GM19372 (cell line): Measurements from ENCODE around the gene HTR3D.
"Not testable (repeated sequence)": the region's sequence is repeated elsewhere in the genome, so short reads cannot be mapped to it uniquely, and the experiment has no call there.

Source experiments
- ATAC-seq: cut with Tn5 transposase; IDR thresholded peaks from one replicate; pipeline ENCODE4 v1.9.1; 2021; ENCODE audit warnings: mild to moderate bottlenecking, low read depth, moderate library complexity; ENCODE audit not compliant: unreplicated experiment

The HTR3D gene, protein sequence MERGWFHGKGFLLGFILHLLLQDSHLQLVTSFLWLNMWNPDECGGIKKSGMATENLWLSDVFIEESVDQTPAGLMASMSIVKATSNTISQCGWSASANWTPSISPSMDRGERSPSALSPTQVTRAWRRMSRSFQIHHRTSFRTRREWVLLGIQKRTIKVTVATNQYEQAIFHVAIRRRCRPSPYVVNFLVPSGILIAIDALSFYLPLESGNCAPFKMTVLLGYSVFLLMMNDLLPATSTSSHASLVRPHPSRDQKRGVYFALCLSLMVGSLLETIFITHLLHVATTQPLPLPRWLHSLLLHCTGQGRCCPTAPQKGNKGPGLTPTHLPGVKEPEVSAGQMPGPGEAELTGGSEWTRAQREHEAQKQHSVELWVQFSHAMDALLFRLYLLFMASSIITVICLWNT

DNA sequence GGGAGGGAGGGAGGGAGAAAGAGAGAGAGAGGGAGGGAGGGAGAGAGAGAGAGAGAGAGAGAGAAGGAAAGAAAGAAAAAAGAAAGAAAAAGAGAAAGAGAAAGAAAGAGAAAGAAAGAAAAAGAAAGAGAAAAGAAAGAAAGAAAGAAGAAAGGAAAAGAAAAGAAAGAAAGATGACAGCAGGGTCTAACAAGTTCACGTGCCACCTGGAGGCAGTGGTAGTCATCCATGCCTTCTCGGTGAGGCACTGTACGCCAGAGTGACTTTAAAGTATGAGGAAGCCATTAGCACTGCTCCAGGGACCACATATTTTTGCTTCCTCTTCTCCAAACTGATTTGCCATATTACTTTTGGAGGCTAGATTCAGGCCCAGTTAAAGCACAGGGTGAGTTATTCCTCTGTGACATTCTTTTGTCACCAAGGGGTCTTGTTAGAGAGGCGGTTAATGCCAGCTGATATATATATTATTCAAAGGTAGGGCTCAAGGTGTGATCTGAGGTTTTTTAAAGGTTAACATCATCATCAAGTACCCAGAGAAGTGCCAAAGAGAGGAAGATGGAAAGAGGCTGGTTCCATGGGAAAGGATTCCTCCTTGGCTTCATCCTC, at the start of gene HTR3D:
HTR3D (plus strand) TSS at position 556 of the 606 bp plus-strand sequence; CDS start at position 556, 0 bp downstream.
- ATAC-seq: no peak

DNA sequence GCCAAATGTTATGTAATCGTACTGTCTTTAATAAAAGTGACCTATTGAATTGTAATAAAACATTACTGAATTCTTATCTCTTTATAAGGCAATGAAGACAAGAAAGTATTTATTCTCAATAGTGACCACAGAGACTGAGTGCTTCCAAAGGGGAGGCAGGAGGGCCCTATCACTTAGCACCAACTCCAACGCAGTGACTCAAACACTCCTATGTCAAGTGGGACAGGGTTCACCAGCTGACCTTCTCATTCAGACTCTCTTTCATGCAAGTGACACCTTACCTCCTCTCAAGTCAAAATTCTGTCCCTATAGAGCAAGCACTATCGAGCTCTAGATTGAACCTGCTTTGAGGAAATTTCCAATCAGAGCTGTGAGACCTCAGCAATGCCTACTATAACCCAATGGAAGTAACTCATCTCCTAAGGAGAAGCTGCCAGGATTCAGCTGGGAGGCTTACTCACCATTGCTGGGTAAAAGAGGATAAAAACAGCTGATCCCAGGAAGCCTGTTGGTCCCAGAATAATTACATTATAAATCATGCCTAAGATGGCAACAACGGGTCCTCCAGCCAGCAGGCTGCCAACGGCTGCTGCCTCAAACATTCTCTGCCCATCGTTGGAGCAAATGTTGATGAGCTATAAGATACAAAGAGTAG, 49.4 kb upstream of the HTR3D start:
- no peak for ATAC-seq

DNA sequence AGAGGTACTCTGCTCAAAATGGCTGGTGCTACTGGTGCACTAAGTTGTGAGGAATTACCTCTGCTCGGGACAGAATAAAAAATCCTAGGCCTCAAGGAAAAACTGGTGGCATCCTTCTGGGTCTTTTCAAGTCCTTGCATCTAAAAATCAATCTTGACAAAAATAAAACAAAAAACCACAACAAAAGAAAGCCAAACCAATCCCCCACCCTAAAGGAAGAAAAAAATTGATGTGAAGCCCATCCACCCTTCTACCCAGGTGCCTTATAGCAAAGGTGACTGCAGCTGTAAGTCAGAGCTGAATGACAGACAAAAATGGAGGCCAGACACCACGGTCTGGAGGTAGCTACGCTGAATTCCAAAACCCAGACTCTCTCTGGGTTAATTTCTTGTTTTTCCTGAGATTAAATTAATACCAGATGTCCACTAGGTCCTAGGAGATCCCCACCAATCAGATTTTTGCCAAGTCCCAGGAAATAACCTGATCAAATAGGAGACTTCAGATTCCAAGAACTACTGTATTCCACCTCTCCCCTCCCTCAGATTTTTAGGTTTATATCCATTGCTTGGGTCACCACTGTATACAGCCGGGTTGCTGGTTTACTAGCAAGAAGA, 47.3 kb upstream of the HTR3D start:
- ATAC-seq: no peak

DNA sequence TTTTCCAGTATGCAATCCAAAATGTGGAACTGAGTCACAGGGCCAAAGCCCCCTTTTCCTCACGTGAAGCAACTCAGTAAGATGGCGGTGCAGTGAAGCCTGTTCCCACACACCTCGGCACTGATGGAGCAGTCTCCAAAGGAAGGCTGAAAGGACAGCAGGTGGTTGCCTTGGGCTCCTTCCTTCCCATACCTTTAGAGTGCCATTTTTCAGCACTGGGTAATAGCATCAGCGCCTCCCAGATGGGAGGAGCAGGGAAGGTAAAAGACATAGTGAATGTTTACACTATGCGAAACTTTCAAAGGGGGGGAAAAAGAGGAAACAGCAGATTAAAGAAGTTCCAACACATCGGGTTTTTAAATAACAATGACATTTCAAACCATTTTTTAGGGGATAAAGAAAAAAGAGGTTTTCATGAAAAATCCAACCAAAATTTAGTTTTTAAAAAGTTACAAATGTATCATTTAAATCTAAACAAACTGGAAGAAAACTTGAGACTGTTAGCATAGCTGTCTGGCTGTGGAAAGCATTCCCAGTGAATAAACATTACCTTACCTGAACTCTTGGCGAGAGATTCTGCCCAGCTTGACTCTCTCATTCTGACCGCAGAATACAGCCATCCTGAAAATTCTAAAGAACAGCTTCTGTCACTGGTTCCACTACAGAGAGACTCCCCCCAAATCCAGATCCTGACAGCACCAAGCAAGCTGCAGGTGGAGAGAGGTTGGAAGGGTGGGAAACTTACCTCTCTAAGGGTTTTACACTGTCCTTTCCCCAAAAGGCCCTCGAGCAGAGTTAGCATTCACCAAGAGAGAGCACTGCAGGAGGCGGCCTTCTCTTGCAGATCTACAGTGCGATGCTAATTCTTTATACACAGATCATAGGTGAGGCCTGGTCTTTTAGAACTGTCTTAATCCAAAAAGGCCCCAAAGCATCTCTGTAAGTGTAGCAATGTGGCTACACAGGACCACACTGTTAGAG, 46.5 kb upstream of the HTR3D start:
- ATAC-seq: no peak

DNA sequence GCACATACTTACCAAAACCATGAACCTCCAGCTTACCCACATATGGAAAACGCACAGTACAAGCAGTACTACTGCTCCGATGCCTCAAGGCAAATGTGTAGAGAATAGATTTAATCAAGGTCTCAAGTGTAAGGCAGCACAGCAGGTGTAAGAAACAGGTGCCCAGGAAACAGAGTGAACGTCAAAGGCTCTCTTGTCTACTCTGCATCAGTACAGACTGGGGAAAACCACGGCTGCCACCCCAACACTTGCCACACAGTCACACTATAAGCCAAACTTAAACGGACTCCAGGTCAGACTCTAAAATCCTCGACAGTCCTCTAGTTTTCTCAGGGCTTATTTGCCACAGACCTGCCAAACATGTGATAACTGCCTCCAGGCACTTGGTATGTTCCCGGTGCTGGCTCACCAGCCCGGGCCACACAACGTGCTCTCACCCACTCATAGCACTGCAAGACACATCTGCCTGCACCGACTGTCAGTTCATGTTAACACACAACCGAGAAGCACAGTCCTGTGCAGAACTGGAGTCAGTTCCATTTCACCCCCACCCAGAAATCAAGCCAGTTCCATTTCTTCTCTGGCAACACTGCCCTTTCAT, 44.4 kb upstream of the HTR3D start:
- no peak for ATAC-seq

DNA sequence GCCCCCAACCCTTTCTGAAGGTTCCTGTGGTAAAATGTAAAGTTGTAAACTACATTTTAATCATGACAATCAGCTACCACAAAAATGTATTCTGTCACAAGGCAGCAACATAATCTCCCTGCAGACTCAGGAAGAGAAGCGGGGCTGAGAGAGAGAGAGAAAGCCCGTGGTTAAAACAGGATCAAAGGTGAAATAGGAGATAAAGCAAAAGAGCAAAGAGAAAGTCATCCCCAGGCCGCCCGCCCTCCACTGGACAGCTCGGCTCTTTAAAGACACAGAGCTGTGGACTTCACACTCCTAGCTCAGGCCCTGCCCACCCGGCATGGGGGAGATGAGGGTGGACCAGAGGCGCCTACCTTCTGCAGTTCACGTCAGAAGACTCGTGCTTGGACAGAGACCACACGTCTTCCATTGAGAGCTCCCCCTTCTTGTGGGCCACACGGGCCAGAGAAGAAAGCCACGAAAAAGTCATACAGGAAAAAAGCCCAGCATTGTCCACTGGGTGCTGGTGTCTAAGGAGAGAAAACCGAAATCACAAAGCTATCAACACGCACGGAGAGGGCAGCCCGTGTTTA, 43.2 kb upstream of the HTR3D start:
- ATAC-seq: no peak

DNA sequence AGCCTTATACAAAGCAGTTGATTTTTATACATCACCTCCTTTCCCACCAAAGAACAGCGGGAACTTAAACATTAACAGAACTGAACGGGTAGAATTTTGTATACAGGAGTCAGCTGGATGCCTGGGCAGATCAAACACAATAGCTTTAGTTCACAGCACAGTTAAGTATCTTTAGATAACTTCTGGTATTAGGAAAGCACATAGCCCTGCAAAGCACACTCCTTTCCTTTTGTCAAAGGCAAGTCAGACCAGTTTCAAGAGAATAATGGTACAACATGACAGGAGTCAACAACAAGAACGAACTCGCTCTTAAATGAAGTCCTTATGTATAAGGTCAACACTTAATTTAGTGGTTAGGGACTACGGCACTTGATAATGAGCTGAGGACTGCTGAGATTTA, 40.1 kb upstream of the HTR3D start:
- no peak for ATAC-seq

DNA sequence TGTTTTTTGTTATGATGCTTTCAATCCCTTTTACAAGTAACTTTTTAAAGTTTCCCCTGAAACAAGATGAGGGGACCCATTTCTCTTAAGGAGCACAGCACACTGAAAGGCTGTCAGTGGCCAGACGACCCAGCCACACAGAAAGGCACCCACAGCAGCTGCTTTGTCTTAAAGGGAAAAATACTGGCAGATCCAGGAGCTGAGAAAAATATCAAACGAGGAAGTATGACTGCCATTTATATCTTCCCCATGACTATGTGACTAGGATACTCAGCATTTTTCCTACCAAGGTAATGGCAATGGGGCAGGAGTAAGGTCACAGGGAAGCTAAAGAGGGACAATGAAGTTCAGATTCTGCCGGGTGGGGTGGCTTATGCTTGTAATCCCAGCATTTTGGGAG, 29.8 kb upstream of the HTR3D start:
- no peak for ATAC-seq

DNA sequence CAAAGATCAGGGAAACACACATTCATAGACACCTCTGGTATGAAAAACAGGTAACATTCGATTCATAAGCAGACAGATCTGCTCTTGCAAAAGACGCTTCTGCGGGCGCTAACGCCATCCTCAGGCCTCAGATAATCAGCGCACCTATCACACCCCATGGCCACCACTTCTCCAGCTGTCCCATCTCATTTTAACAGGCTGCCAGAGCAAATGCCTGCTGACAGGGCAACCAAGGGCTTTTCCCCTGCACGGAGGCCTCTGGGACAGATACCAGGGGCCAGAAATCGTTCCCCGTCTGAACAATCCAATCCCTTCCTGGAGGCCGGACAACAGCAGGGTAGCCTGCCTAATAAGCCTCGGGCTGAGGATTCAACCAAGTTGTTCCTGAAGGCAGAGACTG, 29.1 kb upstream of the HTR3D start:
- no peak for ATAC-seq

DNA sequence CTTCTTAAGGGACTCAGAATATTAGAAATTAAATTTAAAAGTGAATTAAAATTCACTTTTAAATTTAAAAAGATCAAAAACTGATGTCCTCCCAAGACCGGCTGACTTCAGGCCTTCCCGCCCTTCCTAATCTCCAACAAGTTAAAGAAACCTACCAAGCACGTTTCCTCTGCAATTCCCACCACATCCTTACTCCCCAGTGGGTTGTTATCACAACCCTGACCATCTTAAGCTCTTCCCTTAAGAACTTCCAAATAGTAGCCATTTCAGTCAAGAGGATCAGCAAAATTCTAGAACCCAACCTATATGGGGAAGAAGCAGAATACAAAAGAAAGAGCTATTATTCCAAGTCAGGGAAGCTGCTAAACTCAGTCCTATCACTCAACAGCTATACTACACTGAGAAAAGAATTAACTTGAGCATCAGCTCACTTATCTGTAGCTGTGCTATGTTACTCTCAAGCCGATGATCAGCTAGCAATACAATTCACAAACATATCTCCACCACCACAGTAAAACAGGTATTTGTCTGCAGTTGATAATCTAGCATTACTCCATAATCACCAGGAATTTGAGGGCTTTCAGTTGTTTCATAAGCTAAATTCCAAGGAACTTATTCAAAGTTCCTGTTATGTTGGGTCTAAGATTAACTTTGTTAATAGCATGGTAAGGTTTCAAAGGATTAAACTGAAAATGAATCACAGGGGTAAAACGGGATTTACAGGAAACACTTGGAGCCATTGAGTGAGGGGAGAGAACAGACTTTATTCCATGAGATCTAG, 28.2 kb upstream of the HTR3D start:
- ATAC-seq: no peak

DNA sequence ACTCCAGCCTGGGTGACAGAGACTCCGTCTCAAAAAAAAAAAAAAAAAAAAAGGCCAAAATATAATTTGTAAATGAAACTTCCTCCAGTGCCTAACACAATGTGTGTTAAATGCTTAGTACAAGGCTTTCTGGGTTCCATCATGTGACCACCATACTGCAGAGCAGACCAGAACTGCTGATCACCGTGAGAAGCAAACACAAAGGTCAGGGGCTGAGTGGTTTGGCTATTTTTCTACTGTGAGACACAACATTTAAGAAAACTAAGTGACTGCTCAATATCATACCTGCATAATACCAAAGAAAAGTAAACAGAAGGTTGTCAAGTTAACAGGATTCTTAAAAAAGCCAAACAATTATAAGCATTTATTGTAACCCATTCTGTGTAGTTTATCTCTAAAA, 27.1 kb upstream of the HTR3D start:
- ATAC-seq: no peak

DNA sequence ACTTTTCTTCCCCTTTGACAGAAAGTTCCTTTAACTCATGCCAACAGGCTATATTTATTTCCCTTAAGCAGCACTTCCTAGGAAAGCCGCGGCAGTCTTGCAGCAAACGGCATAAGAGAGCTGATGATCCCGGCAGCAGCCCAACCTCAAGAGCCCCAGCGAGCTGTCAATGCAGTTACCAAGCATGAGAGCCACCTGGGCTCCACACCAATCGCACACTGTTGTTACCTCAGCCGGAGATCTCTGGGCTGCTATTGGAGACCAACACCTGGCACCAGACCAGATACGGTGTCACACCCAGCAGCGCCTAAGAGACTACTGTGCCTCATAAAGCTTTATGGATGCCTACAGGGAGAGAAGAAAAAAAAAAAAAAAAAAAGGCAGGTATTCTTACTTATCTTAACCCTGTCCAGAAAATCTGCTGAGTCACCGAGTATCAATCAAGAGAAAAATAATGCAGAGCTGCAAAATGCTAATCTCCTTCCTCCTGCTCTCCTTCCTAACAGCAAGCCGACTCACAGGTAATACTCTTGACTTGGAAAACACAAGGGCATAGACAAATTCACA, 25.5 kb upstream of the HTR3D start:
- ATAC-seq: peak; percentile 75

DNA sequence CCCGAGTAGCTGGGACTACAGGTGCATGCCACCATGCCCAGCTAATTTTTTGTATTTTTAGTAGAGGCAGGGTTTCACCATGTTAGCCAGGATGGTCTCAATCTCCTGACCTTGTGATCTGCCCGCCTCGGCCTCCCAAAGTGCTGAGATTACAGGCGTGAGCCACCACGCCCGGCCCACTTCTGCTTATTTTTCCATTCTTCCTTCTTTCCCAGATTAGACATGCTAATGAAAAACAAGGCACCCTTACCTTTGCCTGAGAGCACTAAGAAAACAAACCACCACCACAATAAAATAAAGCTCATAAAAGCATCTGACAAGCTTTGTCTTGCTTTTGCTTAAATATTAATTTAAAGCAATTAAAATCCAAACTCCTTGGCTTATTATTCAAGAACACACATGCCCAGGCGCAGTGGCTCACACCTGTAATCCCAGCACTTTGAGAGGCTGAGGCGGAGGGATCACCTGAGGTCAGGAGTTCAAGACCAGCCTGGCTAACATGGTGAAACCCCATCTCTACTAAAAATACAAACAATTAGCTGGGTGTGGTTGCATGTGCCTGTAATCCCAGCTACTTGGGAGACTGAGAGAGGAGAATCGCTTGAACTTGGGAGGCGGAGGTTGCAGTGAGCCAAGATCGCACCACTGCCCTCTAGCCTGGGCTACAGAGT, 24.3 kb upstream of the HTR3D start:
- ATAC-seq: not testable (repeated sequence)

DNA sequence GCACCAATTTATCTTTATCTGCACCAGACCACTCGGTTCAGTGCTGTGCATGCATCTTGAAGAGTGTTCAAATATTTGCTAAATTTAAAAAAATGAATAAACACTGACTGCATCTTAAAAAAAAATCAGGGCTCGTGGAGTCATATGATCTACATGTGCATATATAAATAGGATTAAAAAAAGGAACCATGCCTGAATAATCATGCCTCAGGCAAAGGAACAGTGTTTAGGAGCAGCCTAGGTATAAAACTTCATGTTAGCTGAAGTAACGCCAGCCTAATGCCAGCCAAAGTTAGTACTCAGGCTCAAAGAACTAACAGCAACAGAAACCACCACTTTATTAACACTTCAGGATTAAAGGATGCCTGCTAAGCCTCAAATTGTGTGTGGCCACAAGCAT, 23.4 kb upstream of the HTR3D start:
- ATAC-seq: no peak

DNA sequence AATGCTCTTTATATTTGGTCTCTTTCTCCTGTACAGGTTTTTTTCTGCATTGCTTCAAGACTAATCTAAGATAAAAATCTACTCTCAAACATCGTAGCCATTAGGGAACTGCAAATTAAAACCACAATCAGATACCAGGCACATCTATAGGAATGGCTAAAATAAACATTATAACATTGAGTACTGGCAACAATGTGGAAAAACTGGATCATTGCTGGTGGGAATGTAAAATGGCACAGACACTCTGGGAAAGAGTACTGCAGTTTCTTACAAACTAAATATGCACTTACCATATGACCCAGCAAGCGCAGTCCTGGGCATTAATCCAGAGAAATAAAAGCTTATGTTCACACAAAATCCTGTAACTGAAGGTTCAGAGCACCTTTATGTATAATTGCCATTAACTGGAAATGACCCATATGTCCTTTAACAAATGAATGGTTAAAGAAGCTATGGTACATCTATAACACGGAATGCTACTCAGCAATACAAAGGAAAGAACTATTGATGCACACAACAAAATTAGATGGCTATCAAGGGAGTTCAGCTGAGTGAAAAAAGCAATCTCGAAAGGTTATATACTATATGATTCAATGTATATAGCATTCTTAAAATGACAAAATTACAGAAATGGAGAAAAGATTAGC, 20.2 kb upstream of the HTR3D start:
- no peak for ATAC-seq

DNA sequence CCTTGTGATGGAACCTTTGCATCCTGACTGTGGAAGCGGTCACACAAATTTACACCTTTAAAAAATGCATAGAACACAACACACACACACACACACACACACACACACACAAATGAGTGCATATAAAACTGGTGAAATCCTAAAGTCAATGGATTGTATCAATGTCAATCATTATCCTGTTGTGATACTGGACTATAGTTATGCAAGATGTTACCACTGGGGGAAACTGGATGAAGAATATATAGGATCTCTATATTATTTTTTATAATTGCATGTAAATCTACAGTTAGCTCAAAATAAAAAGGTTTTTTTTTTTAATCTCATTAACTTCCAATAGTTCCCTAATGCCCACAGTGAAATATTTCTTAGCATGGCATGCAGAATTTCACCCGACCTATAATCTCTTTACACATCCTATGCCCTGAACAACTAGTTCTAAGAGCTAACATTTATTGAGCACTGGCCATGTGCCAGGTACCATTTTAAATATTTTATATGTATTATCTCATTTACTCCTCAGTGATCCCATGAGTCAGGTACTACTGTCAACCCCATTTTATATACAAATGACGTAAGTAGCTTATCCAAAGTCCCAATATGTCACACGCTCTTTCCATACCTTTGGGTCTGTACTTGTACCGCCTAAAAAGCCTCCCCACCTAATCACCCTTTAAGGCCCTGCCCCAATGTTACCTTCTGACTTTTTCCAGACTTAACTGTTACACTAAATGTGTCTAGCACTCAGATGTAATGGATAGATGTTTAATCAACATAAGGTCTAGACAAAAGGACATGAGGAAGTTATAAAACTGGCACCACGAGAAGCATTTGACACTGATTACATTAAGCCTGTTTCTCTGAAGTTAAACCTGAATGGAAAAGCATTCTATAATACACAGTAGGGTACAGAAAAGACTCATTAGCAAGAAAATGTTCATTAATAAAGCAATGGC, 19.3 kb upstream of the HTR3D start:
- ATAC-seq: no peak
